GM18909 (cell line): ENCODE data around the gene AKR1C4.
"Not testable (repeated sequence)": the region's sequence is repeated elsewhere in the genome, so short reads cannot be mapped to it uniquely, and the experiment has no call there.

ENCODE experiments used
- ATAC-seq: cut with Tn5 transposase; IDR thresholded peaks from one replicate; pipeline ENCODE4 v1.9.1; 2021; ENCODE audit warnings: mild to moderate bottlenecking; ENCODE audit not compliant: unreplicated experiment, poor library complexity

The AKR1C4 gene

GRCh38 chr10:5199398-5199797, 2.8 kb downstream of the AKR1C4 start:
- ATAC-seq: no peak

- no peak for ATAC-seq
Observed at GRCh38 chr10:5206799-5207198, 10.2 kb downstream of the AKR1C4 start.

GRCh38 chr10:5209776-5210175, 13.1 kb downstream of the AKR1C4 start:
- not testable (repeated sequence) for ATAC-seq

- ATAC-seq: not testable (repeated sequence)
Observed at GRCh38 chr10:5210261-5210660, 13.6 kb downstream of the AKR1C4 start.

GRCh38 chr10:5211696-5212536, 15.3 kb downstream of the AKR1C4 start:
- no peak for ATAC-seq

- no peak for ATAC-seq
Observed at GRCh38 chr10:5216801-5217200, 20.2 kb downstream of the AKR1C4 start.

GRCh38 chr10:5219262-5219661, 22.6 kb downstream of the AKR1C4 start:
- ATAC-seq: no peak

GRCh38 chr10:5222942-5223341, 26.3 kb downstream of the AKR1C4 start:
- ATAC-seq: not testable (repeated sequence)

- ATAC-seq: no peak
Observed at GRCh38 chr10:5229019-5229418, 32.4 kb downstream of the AKR1C4 start.

- no peak for ATAC-seq
Observed at GRCh38 chr10:5233324-5233723, 36.7 kb downstream of the AKR1C4 start.

GRCh38 chr10:5234106-5234860, 37.6 kb downstream of the AKR1C4 start:
- ATAC-seq: no peak

GRCh38 chr10:5237541-5237940, 40.9 kb downstream of the AKR1C4 start:
- ATAC-seq: not testable (repeated sequence)

- ATAC-seq: no peak
Observed at GRCh38 chr10:5242585-5242984, 45.9 kb downstream of the AKR1C4 start.

- no peak for ATAC-seq
Observed at GRCh38 chr10:5243521-5243987, 46.9 kb downstream of the AKR1C4 start.

- no peak for ATAC-seq
Observed at GRCh38 chr10:5252177-5253037, 55.8 kb downstream of the AKR1C4 start.

- no peak for ATAC-seq
Observed at GRCh38 chr10:5254488-5254887, 57.9 kb downstream of the AKR1C4 start.

GRCh38 chr10:5257768-5258167, 61.1 kb downstream of the AKR1C4 start:
- ATAC-seq: not testable (repeated sequence)

- ATAC-seq: no peak
Observed at GRCh38 chr10:5259132-5259951, 62.7 kb downstream of the AKR1C4 start.

GRCh38 chr10:5259952-5260578, 63.4 kb downstream of the AKR1C4 start:
- no peak for ATAC-seq
